Small intestine (tissue), 16 donors: ENCODE data around the gene A4GNT. TPM values are rescaled to one million over a fixed set of nuclear protein-coding genes. Genes with fewer than 3 reads are reported as not detected.

Source experiments
- DNase-seq, 2 donors: peaks; one replicate each; pipeline versions ENCODE4 v3.0.0 to v3.0.0-alpha.2; 2013
- FAIRE-seq: peaks from 2 replicates; lab custom pipeline; 2012; peaks lifted over from hg19 to GRCh38; lab: Jason Lieb, UNC
- H3K27ac ChIP-seq, 3 donors: one replicate each; pipeline ENCODE4 v1.5.1; 2013; ENCODE audit warnings: low read length in 2 of 3, mild to moderate bottlenecking in 2 of 3, control low read depth in 1 of 3, inconsistent platforms in 1 of 3, low read depth in 1 of 3, moderate library complexity in 1 of 3
- H3K27me3 ChIP-seq, 3 donors: one replicate each; pipeline ENCODE4 v1.6.1; 2013; ENCODE audit warnings: low read length in 3 of 3, inconsistent platforms in 1 of 3; ENCODE audit not compliant: control insufficient read depth in 3 of 3, insufficient read depth in 3 of 3
- H3K36me3 ChIP-seq, 3 donors: one replicate each; pipeline ENCODE4 v1.6.1; 2013; ENCODE audit warnings: low read length in 3 of 3, inconsistent platforms in 1 of 3, low read depth in 1 of 3, mild to moderate bottlenecking in 1 of 3, moderate library complexity in 1 of 3; ENCODE audit not compliant: control insufficient read depth in 3 of 3, insufficient read depth in 2 of 3
- H3K4me1 ChIP-seq, 3 donors: one replicate each; pipeline ENCODE4 v1.6.1; 2013; ENCODE audit warnings: low read length in 2 of 3, inconsistent platforms in 1 of 3, low read depth in 1 of 3, mild to moderate bottlenecking in 1 of 3, moderate library complexity in 1 of 3; ENCODE audit not compliant: control insufficient read depth in 3 of 3, insufficient read depth in 2 of 3
- H3K4me3 ChIP-seq, 3 donors: one replicate each; pipeline ENCODE4 v1.5.1; 2013; ENCODE audit warnings: low read length in 3 of 3, control low read depth in 1 of 3, inconsistent platforms in 1 of 3, low read depth in 1 of 3, mild to moderate bottlenecking in 1 of 3, moderate library complexity in 1 of 3
- H3K9me3 ChIP-seq, 2 donors: one replicate each; pipeline ENCODE4 v1.6.1; 2013; ENCODE audit warnings: low read depth in 1 of 2, low read length in 1 of 2; ENCODE audit not compliant: control insufficient read depth in 2 of 2, insufficient read depth in 1 of 2
- WGBS, 3 donors: extraction: QIAGEN DNeasy Blood & Tissue Kit; methylation state at CpG; one replicate each; pipeline ENCODE4 v1.1.7; 2013; 5-methylcytosine and 5-hydroxymethylcytosine counted together
- long read RNA-seq, 10 donors: transcript quantifications; one replicate each; lab custom pipeline, GENCODE V29; 2026
- polyA plus RNA-seq, 4 donors: library from polyadenylated mRNA; stranded (reverse) in 3 of 4; unstranded in 1 of 4; fragments of 200-250 nt in 3 of 4; fragments of 120-200 nt in 1 of 4; gene quantifications; one replicate each; pipeline versions ENCODE4 v1.2.1 to v1.2.3, GENCODE V29; 2013
- donor health status: healthy with polysubstance abuse.
- donor health status: control.
- donor health status: control.
- donor health status: Bipolar disorder and iron deficiency.
- donor health status: healthy.

Gene A4GNT
- polyA plus RNA-seq, result under 1 TPM in 1 of 4 donors, not detected in 3; 0.03 TPM
- long read RNA-seq, donor 1, result 0 reads
- long read RNA-seq, donor 2, result 0 reads
- long read RNA-seq, donor 3, result 0 reads
- long read RNA-seq, donor 4, result 0 reads
- long read RNA-seq, donor 5, result 0 reads
- long read RNA-seq, donor 6, result 0 reads
- long read RNA-seq, donor 7, result 0 reads
- long read RNA-seq, donor 8, result 0 reads
- long read RNA-seq, donor 9, result 0 reads
- long read RNA-seq, donor 10, partial matches to known transcripts, result 8 of 9 reads
- long read RNA-seq, donor 10, other reads (novel, unspliced or antisense), result 0 of 9 reads

DNA sequence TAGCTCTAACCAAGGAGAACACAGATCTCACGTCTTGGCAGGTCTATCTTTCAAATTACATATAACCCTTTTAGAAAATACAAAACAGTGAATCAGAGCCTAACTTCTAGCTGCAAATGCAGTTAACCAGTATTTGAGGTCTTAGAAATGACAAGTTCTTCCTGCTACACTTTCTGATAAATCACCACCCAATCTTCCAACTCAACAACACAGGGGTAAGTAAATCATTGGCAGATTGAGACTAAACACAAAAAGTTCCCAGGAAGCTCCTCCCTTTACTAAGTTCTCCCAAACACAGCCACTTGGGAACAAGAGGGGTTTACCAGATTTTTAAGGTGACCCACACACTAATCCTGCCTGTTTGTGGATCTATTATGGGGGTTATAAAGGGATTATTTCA is at the start of gene A4GNT:
TSS of gene A4GNT (minus strand) at position 152 of the 400 bp plus-strand sequence. CDS start 1,134 bp downstream, outside the sequence.
- H3K4me1 ChIP-seq, result peaks cover 0 to 6% (median 0%) of the 10 kb centered on the region in 3 donors
- FAIRE-seq, result no peak
- DNase-seq, result no peak

DNA sequence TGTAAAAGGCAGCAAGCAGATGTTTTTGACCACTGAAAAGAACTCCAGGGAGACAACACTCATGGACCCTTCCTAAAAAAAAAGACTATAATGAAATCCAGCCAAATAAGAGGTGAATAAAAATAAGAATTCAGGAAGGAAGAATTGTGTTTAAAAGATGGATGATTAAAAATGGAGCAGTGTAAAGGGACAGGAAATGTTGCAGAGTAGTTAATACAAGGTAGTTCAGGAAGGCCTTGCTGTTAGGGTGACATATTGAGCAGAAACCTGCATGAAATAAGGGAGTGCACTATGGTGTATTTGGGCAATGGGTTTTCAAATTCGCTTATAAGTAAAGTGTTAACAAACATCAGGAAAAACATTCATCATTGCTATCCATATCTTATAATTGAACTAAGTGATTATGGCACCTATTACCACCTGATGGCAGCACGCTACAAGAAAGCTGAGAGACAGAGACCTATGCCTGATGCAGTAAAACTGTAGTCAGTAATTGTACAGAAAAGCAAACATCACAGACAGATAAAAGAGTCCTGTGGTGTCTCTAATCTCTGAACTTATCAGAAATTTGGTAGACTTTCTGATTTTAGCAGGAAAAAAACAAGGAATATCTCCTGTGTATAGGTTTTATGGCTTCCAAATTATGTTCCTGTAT is 48.3 kb upstream of the A4GNT start:
- FAIRE-seq (peak; percentile 59), DNase-seq (peak; percentile 56 to 66)
- H3K27ac ChIP-seq, result no peak overlapping the region
- no peak overlapping the region for H3K4me3 ChIP-seq
- H3K4me1 ChIP-seq, result no peaks in the 10 kb centered on the region
- 2 to 10% (median 3%) methylated on average over 2 of the region's 2 CpGs for WGBS, 3 donors
- H3K36me3 ChIP-seq, result no peaks in the 10 kb centered on the region
- H3K9me3 ChIP-seq, result no peaks in the 10 kb centered on the region
- peaks cover 0 to 6% (median 0%) of the 10 kb centered on the region in 3 donors for H3K27me3 ChIP-seq

More for the DNA sequence above, at the start of gene A4GNT:
- H3K4me3 ChIP-seq, result no peak within 1 kb of the TSS
- WGBS, 3 donors, result 41 to 59% (median 45%) methylated on average over 1 of the region's 1 CpG
- no peaks in the 10 kb centered on the region for H3K36me3 ChIP-seq
- no peaks in the 10 kb centered on the region for H3K9me3 ChIP-seq
- H3K27ac ChIP-seq, result no peak within 1 kb of the TSS
- no peaks in the 10 kb centered on the region for H3K27me3 ChIP-seq

DNA sequence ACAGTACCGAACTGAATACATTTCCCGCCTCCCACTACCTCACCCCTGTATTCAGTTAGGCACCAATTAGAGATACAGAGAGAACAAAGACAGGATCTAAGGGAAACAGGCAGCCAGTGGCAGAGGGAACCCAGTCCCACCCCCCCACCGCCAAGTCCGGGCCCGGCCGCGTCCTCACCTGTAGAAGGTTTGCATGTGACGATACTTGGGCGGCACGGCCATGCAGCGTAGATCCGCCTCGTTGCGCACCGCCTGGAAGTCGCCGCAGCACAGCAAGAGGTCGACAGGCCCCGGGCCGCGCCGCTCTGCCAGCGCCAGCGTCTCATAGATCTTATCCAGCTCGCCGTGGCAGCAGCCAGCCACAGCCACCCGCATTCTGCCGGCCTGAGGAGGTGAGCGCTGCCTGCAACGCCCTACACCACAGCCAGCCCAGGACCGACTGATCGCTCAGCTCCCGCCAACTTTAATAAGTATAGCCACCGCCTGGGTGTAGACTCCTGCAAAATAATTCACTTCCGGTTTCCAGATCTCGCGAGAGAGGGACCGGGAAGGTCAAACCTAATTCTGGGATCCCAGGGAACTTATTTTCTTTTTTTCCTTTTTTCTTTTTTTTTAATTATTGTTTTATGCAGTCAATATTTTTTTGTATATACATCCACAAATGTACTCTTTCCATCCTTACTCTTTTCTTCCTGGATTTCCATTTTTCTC is 42.4 kb upstream of the A4GNT start, which contains the start of gene DBR1:
TSS of gene DBR1 (minus strand) at position 501 of the 711 bp plus-strand sequence. CDS start at position 375, 126 bp downstream.
- WGBS, 3 donors, result 0% methylated on average over 37 to 38 of the region's 38 CpGs
- peak within 1 kb of the TSS; percentile 73 to 90 (median 76) for H3K27ac ChIP-seq
- no peak for FAIRE-seq

DNA sequence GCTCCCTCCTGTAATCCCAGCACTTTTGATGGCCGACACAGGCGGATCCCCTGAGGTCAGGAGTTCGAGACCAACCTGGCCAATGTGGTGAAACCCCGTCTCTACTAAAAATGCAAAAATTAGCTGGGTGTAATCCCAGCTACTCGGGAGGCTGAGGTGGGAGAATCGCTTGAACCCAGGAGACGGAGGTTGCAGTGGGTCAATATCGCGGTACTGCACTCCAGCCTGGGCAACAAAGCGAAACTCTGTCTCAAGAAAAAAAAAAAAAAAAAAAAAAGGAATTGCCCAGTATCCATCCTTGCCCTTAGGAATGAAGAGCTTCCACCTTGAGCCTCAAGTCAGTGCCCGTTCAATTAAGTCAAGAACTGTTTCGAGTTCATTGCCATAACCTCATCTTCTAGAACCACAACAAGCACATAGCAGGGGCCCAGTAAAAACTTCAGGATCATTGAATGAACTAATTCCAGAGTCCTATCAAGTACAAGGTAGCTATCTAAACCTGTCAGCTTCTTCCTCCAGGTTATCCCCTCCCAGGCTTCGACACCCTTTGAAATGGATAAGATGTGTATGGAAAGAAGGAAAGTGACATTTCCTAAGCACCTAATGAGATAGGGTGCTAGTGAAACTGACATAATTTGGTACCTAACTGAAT is 41.7 kb upstream of the A4GNT start:
- FAIRE-seq, result no peak
- Histone ChIP-seq H3K36me3 (peaks cover 0 to 11% (median 3%) of the 10 kb centered on the region in 3 donors), H3K9me3 (no peaks in the 10 kb centered on the region), H3K4me1 (peaks cover 0 to 5% (median 5%) of the 10 kb centered on the region in 3 donors), H3K4me3 (peak overlapping the region; percentile 88 to 98 (median 94)), H3K27me3 (no peaks in the 10 kb centered on the region), H3K27ac (peak overlapping the region; percentile 73 to 90 (median 76))
- 38 to 57% (median 50%) methylated on average over 13 of the region's 13 CpGs for WGBS, 3 donors
- peak in 1 of 2 donors; percentile 25 for DNase-seq

More for the DNA sequence above, 42.4 kb upstream of the A4GNT start, which contains the start of gene DBR1:
- Histone ChIP-seq H3K27me3 (no peaks in the 10 kb centered on the region), H3K4me3 (peak within 1 kb of the TSS; percentile 88 to 98 (median 94)), H3K9me3 (no peaks in the 10 kb centered on the region), H3K4me1 (peaks cover 0 to 5% (median 5%) of the 10 kb centered on the region in 3 donors), H3K36me3 (peaks cover 0 to 7% (median 0%) of the 10 kb centered on the region in 3 donors)
- DNase-seq, result peak; percentile 90 to 93

DNA sequence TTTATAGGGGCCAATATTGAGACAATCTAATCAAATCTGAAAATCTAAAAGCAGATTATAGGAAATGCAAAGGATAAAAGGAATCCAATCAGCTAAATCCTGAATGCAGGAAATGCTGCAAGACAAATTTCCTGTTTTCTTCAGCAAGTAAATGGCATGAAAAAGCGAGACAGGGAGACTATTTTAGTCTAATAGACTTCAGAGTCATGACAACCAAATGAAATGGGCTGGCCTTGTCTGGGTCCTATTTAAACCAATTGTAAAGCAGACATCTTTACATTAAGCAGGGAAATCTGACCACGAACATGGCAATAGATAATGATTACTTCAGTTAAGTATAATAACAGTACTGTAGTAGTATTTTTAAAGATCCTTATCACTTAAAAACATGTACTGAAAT is 40.4 kb upstream of the A4GNT start:
- Histone ChIP-seq H3K27ac (no peak overlapping the region), H3K27me3 (no peaks in the 10 kb centered on the region), H3K4me3 (no peak overlapping the region), H3K36me3 (peaks cover 0 to 19% (median 3%) of the 10 kb centered on the region in 3 donors), H3K9me3 (no peaks in the 10 kb centered on the region), H3K4me1 (peaks cover 0 to 5% (median 5%) of the 10 kb centered on the region in 3 donors)
- FAIRE-seq, result no peak
- no peak for DNase-seq
- 71 to 91% (median 82%) methylated on average over 2 of the region's 2 CpGs for WGBS, 3 donors

DNA sequence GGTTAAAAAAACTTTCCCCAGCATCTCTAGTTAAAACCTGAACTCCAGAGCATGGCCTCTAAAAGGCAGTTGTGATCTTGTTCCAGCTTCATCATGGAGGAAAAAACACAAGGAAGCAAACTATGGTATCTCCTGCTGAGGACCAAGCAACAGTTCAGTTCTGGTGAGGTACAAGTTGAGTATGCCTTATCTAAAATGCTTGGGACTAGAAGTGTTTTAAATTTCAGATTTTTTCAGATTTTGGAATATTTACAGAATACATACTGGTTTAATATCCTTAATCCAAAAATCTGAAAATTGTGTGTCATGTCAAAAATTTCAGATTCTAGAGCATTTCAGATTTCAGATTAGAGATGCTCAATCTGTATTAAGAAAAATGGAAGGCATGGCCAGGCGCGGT is 32.9 kb upstream of the A4GNT start:
- Histone ChIP-seq H3K36me3 (peaks cover 5 to 36% (median 22%) of the 10 kb centered on the region in 3 donors), H3K27ac (no peak overlapping the region), H3K27me3 (no peaks in the 10 kb centered on the region), H3K4me1 (no peaks in the 10 kb centered on the region), H3K9me3 (no peaks in the 10 kb centered on the region), H3K4me3 (no peak overlapping the region)
- FAIRE-seq (no peak), DNase-seq (no peak)
- WGBS, 3 donors, result 97 to 100% (median 97%) methylated on average over 2 of the region's 2 CpGs

DNA sequence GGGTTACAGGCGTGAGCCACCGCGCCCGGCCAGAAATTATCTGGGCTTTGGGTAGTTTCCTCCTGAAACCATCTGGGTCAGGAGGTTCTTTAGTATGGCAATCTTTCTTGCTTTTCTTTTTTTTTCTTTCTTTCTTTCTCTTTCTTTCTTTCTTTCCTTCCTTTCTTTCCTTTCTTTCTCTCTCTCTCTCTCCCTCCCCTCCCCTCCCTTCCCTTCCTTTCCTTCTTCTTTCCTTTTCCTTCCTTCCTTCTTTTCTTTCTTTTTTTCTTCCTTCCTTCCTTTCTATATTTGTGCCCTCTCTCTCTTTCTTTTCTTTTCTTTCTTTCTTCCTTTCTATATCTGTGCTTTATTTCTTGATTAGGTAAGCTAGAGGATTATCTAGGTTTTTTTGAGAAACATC is 25.6 kb upstream of the A4GNT start:
- H3K4me3 ChIP-seq, result no peak overlapping the region
- no peaks in the 10 kb centered on the region for H3K4me1 ChIP-seq
- WGBS, 3 donors, result 89 to 95% (median 91%) methylated on average over 4 of the region's 4 CpGs
- DNase-seq, result no peak
- H3K27me3 ChIP-seq, result no peaks in the 10 kb centered on the region
- H3K9me3 ChIP-seq, result no peaks in the 10 kb centered on the region
- H3K36me3 ChIP-seq, result peaks cover 3 to 6% (median 4%) of the 10 kb centered on the region in 3 donors
- FAIRE-seq, result no peak
- no peak overlapping the region for H3K27ac ChIP-seq

DNA sequence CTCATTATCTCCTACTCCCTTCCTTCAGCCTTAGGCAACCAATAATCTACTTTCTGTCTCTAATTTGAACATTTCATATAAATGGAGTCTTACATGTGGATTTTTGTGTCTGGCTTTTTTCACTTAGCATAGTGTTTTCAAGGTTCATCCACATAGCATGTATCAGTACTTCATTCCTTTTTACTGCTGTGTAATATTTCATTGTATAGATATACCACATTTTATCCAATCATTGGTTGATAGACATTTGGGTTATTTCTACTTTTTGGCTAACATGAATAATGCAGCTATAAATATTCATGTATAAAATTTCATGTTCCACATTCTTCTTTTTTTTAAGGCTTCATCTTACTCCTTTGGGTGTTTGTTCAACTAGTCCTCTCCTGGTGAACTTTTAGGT is 22.3 kb upstream of the A4GNT start:
- no peak overlapping the region for H3K4me3 ChIP-seq
- no peak for FAIRE-seq
- no peaks in the 10 kb centered on the region for H3K27me3 ChIP-seq
- no peaks in the 10 kb centered on the region for H3K4me1 ChIP-seq
- no peak overlapping the region for H3K27ac ChIP-seq
- no peaks in the 10 kb centered on the region for H3K36me3 ChIP-seq
- H3K9me3 ChIP-seq, result no peaks in the 10 kb centered on the region
- DNase-seq, result no peak
